MM.1S (cell line): Measurements from ENCODE around the gene PLTP.
"Not testable (repeated sequence)": the region's sequence is repeated elsewhere in the genome, so short reads cannot be mapped to it uniquely, and the experiment has no call there.

Experiments
- DNase-seq: peaks from one replicate; pipeline ENCODE4 v3.0.0-alpha.2; 2015
- H2AFZ ChIP-seq: fragments of 300-600 bp; sonication (generic); 2 replicates; pipeline ENCODE4 v1.6.0; 2016; ENCODE audit warnings: antibody characterized with exemption, low read length
- H3F3A ChIP-seq: fragments of 300-600 bp; sonication (generic); 2 replicates; pipeline ENCODE4 v1.6.1; 2016; ENCODE audit warnings: mild to moderate bottlenecking, antibody characterized with exemption, low read length, moderate library complexity, mixed read lengths; ENCODE audit not compliant: insufficient read depth
- H3K27ac ChIP-seq: fragments of 300-600 bp; sonication (generic); 2 replicates; pipeline ENCODE4 v1.5.1; 2016; ENCODE audit warnings: mild to moderate bottlenecking, low read length
- H3K27me3 ChIP-seq: fragments of 300-600 bp; sonication (generic); replicated peaks from 2 replicates; pipeline ENCODE4 v1.6.0; 2016; ENCODE audit warnings: low read length; ENCODE audit not compliant: insufficient read depth
- H3K36me3 ChIP-seq: fragments of 300-600 bp; sonication (generic); replicated peaks from 2 replicates; pipeline ENCODE4 v1.6.1; 2016; ENCODE audit warnings: mild to moderate bottlenecking, low read length, mixed read lengths; ENCODE audit not compliant: insufficient read depth
- H3K4me1 ChIP-seq: fragments of 300-600 bp; sonication (generic); 2 replicates; pipeline ENCODE4 v1.6.1; 2016; ENCODE audit warnings: low read length, mixed read lengths
- H3K4me2 ChIP-seq: fragments of 300-600 bp; sonication (generic); 2 replicates; pipeline ENCODE4 v1.6.0; 2016; ENCODE audit warnings: low read depth, low read length
- H3K4me3 ChIP-seq: fragments of 300-600 bp; sonication (generic); 2 replicates; pipeline ENCODE4 v1.5.1; 2016; ENCODE audit warnings: low read length, mixed read lengths
- H3K79me2 ChIP-seq: fragments of 300-600 bp; sonication (generic); 2 replicates; pipeline ENCODE4 v1.6.1; 2016; ENCODE audit warnings: mixed run types, low read length, mixed read lengths
- H3K9ac ChIP-seq: fragments of 300-600 bp; sonication (generic); 2 replicates; pipeline ENCODE4 v1.6.1; 2016; ENCODE audit warnings: low read length, mixed read lengths
- H3K9me2 ChIP-seq: fragments of 300-600 bp; sonication (generic); replicated peaks from 2 replicates; pipeline ENCODE4 v1.6.1; 2016; ENCODE audit warnings: mild to moderate bottlenecking, low read length, mixed read lengths; ENCODE audit not compliant: insufficient read depth
- H3K9me3 ChIP-seq: fragments of 300-600 bp; sonication (generic); replicated peaks from 2 replicates; pipeline ENCODE4 v1.6.1; 2016; ENCODE audit warnings: mild to moderate bottlenecking, low read length, mixed read lengths; ENCODE audit not compliant: insufficient read depth
- H4K20me1 ChIP-seq: fragments of 300-600 bp; sonication (generic); 2 replicates; pipeline ENCODE4 v1.6.1; 2016; ENCODE audit warnings: mild to moderate bottlenecking, low read length, moderate library complexity, mixed read lengths; ENCODE audit not compliant: insufficient read depth
- CTCF ChIP-seq: fragments of 300-600 bp; sonication (generic); IDR thresholded peaks from 2 replicates; pipeline ENCODE4 v1.5.1; 2016; ENCODE audit warnings: antibody characterized with exemption, low read length, mixed read lengths
- EZH2 ChIP-seq: fragments of 300-600 bp; sonication (generic); optimal IDR thresholded peaks from 2 replicates; pipeline ENCODE3; 2017; ENCODE audit warnings: low read depth, mild to moderate bottlenecking, antibody characterized with exemption, low read length, mixed read lengths
- EZH2phosphoT487 ChIP-seq: fragments of 300-600 bp; sonication (generic); IDR thresholded peaks from 2 replicates; pipeline ENCODE4 v1.6.1; 2018; ENCODE audit warnings: antibody characterized with exemption, low read length

Gene PLTP

GRCh38 chr20:45874576-45874975, 37.4 kb downstream of the PLTP start:
- Histone ChIP-seq H3K27me3 (no peaks in the 10 kb centered on the region), H3K9me3 (no peaks in the 10 kb centered on the region), H3K4me2 (no peak overlapping the region), H3F3A (no peaks in the 10 kb centered on the region), H2AFZ (no peak overlapping the region), H3K4me1 (no peaks in the 10 kb centered on the region), H4K20me1 (no peaks in the 10 kb centered on the region), H3K4me3 (no peak overlapping the region), H3K79me2 (no peaks in the 10 kb centered on the region), H3K9me2 (no peaks in the 10 kb centered on the region), H3K36me3 (no peaks in the 10 kb centered on the region), H3K9ac (no peak overlapping the region), H3K27ac (no peak overlapping the region)
- TF ChIP-seq EZH2phosphoT487: no peak
- no peak for TF ChIP-seq CTCF
- no peak for TF ChIP-seq EZH2
- DNase-seq: no peak

DNA sequence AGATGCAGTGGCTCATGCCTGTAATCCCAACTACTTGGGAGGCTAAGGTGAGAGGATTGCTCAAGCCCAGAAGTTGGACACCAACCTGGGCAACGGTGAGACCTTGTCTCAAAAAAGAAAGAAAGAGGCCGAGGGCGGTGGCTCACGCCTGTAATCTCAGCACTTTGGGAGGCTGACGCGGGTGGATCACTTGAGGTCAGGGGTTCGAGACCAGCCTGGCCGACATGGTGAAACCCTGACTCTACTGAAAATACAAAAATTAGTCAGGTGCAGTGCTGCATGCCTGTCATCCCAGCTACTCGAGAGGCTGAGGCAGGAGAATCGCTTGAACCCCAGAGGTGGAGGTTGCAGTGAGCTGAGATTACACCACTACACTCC, 37.9 kb downstream of the PLTP start:
- DNase-seq, H3K4me2 ChIP-seq, H3K9me3 ChIP-seq, H2AFZ ChIP-seq, H3K4me1 ChIP-seq, H4K20me1 ChIP-seq, H3K9ac ChIP-seq, H3K36me3 ChIP-seq, H3K79me2 ChIP-seq, H3K9me2 ChIP-seq, H3F3A ChIP-seq, H3K27me3 ChIP-seq, H3K27ac ChIP-seq, H3K4me3 ChIP-seq: not testable (repeated sequence)

GRCh38 chr20:45873409-45874103, 38.4 kb downstream of the PLTP start:
- H3K4me2 ChIP-seq: no peak overlapping the region

More at GRCh38 chr20:45873409-45874103, 38.4 kb downstream of the PLTP start:
- Histone ChIP-seq H3K9me2 (no peaks in the 10 kb centered on the region), H3K9me3 (no peaks in the 10 kb centered on the region), H3K9ac (no peak overlapping the region), H3K4me3 (no peak overlapping the region), H3F3A (no peaks in the 10 kb centered on the region), H3K27me3 (no peaks in the 10 kb centered on the region), H3K79me2 (no peaks in the 10 kb centered on the region), H3K27ac (no peak overlapping the region), H3K4me1 (no peaks in the 10 kb centered on the region), H2AFZ (no peak overlapping the region), H3K36me3 (no peaks in the 10 kb centered on the region), H4K20me1 (no peaks in the 10 kb centered on the region)
- TF ChIP-seq CTCF (no peak), EZH2phosphoT487 (no peak), EZH2 (no peak)
- DNase-seq: no peak
